ENCODE data around the gene CWC27. TPM values are rescaled to one million over a fixed set of nuclear protein-coding genes. Genes with fewer than 3 reads are reported as not detected.
A peak's percentile ranks its signal among the peaks of the same experiment; 100 is the strongest.

CWC27 gene
- total RNA-seq, 4 donors from 2014 or later: 8.8 to 38.1 (median 17.6) TPM

DNA sequence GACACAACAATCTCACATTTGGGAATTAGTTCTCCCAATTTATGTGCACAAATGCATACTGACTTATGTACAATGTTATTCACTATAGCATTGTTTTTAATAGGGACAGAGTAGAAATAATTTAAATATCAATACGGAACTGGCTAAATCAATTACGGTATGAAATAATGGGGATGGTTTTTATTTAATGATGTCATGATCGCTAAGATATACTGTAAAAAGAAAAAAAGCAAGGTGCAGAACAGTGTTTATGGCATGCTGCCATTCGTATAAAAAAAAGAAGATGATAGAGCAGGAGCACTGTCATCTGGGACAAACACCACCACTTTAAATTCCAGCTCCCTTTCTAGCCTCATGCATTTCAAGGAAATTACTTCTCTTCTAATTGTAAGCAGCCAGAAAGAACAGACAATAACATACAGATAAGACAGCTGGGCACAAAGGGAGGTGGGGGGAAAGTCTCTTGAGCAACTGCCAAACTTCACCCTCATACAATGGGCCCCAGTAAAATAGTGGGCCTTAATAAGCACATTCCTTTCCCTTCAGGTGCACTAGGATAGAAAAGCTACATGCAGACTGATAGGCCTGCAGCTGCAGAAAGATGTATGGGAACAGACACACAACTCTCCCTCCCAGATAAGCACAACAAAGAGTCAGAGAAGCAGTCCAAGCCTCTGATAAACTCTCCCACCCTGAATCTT, 8.6 kb upstream of the CWC27 start:
- Histone ChIP-seq H3K27me3 (no peaks in the 10 kb centered on the region), H3K9me3 (no peaks in the 10 kb centered on the region), H3K27ac (no peak overlapping the region), H3K36me3 (peaks cover 0 to 16% (median 0%) of the 10 kb centered on the region in 3 donors), H3K4me3 (no peak overlapping the region), H3K4me1 (peaks cover 0 to 48% (median 0%) of the 10 kb centered on the region in 4 donors)
- DNase-seq (ENCODE audit: low spot score in 2 of 2): no peak
- WGBS, 2 donors: 81 to 82% methylated on average over 4 of the region's 4 CpGs
- TF ChIP-seq EP300 (IDR thresholded peaks at IDR 0.05) (no peak), POLR2A (IDR thresholded peaks at IDR 0.05) (no peak)
- TF ChIP-seq, protein P1, sequence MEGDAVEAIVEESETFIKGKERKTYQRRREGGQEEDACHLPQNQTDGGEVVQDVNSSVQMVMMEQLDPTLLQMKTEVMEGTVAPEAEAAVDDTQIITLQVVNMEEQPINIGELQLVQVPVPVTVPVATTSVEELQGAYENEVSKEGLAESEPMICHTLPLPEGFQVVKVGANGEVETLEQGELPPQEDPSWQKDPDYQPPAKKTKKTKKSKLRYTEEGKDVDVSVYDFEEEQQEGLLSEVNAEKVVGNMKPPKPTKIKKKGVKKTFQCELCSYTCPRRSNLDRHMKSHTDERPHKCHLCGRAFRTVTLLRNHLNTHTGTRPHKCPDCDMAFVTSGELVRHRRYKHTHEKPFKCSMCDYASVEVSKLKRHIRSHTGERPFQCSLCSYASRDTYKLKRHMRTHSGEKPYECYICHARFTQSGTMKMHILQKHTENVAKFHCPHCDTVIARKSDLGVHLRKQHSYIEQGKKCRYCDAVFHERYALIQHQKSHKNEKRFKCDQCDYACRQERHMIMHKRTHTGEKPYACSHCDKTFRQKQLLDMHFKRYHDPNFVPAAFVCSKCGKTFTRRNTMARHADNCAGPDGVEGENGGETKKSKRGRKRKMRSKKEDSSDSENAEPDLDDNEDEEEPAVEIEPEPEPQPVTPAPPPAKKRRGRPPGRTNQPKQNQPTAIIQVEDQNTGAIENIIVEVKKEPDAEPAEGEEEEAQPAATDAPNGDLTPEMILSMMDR (IDR thresholded peaks at IDR 0.05): no peak

DNA sequence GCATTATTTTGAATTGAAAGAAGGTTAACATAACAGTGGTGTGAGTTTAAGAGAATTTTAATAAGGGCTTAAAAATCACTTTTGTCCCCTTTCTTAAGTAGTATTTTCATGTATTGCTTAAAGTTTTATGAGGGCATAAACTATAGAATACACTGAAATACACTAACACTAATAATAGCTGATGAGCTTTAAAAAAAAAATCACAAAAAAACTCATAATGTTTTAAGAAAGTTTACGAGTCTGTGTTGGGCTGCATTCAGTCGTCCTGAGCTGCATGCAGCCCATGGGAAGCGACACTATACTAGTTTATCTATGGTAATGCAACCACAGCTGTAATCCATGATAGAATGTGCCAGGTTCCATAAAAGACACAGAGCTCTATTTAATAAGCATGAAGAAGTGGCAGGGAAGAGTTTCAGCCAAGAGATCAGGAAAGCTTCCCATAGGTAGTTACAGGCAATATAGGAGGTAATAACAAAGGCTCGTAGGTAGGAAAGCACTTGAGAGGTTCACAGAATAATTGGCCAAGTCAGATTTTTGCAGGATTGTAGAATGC, 4.7 kb upstream of the CWC27 start:
- peaks cover 0 to 16% (median 0%) of the 10 kb centered on the region in 3 donors for H3K36me3 ChIP-seq
- H3K27me3 ChIP-seq: no peaks in the 10 kb centered on the region
- H3K27ac ChIP-seq: no peak overlapping the region
- WGBS, 2 donors: 76 to 81% methylated on average over 4 of the region's 4 CpGs
- no peak for DNase-seq (ENCODE audit: low spot score in 2 of 2)
- no peaks in the 10 kb centered on the region for H3K9me3 ChIP-seq
- H3K4me1 ChIP-seq: peaks cover 0 to 65% (median 13%) of the 10 kb centered on the region in 4 donors
- H3K4me3 ChIP-seq: no peak overlapping the region
- TF ChIP-seq POLR2A (IDR thresholded peaks at IDR 0.05): no peak
- TF ChIP-seq, protein P1 (IDR thresholded peaks at IDR 0.05): no peak
- no peak for TF ChIP-seq EP300 (IDR thresholded peaks at IDR 0.05)

DNA sequence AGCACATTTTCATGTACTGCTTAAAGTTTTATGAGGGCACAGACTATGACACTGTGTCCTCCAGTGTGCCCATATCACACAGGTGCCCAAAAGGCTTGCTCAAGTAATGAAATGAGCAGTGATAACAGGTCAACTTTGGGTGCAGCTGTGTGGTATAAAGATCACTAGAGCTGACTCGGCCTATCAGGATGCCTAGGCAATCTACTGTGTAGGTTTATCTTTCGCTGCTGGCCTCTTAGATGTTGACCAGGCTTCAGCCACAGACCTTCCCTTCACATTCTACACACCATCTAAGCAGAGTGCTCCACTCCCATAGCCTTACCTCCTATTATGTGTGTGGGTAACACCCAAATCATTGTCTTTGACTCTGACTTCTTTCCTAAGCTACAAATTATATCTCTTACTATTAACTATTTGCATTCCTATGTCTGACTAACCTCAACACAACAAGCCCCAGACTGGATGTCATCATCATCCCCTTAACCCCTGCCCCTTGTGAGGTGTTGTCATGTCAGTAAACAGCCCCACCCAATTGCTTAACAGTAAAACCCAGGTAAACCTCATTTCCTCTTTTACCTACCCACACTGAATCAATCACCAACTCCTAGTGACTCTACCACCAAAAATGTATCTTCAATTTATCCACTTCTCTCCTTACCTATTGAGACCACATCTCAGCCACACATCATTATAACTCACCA, 2.8 kb upstream of the CWC27 start:
- TF ChIP-seq POLR2A (IDR thresholded peaks at IDR 0.05) (no peak), EP300 (IDR thresholded peaks at IDR 0.05) (no peak)
- TF ChIP-seq, protein P1 (IDR thresholded peaks at IDR 0.05): no peak
- Histone ChIP-seq H3K4me3 (no peak overlapping the region), H3K27ac (no peak overlapping the region), H3K4me1 (peaks cover 0 to 71% (median 21%) of the 10 kb centered on the region in 4 donors), H3K36me3 (peaks cover 0 to 16% (median 0%) of the 10 kb centered on the region in 3 donors), H3K27me3 (no peaks in the 10 kb centered on the region), H3K9me3 (no peaks in the 10 kb centered on the region)
- WGBS, 2 donors: 88 to 95% methylated on average over 2 of the region's 2 CpGs
- DNase-seq (ENCODE audit: low spot score in 2 of 2): no peak

DNA sequence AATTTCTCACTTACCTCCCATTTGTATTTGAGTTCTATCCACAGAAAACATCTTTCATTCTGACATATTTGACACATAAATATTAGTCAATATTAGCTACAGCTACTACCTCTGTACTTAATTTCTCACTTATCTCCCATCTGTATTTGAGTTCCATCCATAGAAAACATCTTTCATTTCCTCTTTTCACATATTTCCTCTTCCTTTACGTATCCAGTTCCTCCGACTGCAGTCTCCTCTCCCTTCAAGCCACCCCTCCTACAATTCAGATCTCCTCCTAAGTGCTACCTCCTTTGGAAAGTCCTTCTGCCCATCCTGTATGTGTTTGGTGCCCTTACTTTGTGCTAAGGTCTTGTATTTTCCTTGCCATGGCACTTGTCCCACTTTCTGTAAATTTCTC, 1.8 kb upstream of the CWC27 start:
- Histone ChIP-seq H3K27ac (no peak overlapping the region), H3K4me3 (peak overlapping the region in 2 of 4 donors; percentile 70 to 73), H3K4me1 (peaks cover 0 to 71% (median 21%) of the 10 kb centered on the region in 4 donors), H3K27me3 (no peaks in the 10 kb centered on the region), H3K9me3 (no peaks in the 10 kb centered on the region), H3K36me3 (peaks cover 0 to 16% (median 0%) of the 10 kb centered on the region in 3 donors)
- TF ChIP-seq, protein P1 (IDR thresholded peaks at IDR 0.05): no peak
- TF ChIP-seq POLR2A (IDR thresholded peaks at IDR 0.05) (no peak), EP300 (IDR thresholded peaks at IDR 0.05) (no peak)
- no peak for DNase-seq (ENCODE audit: low spot score in 2 of 2)
- WGBS, 2 donors: 70 to 76% methylated on average over 2 of the region's 2 CpGs
